OCI-LY7 (cell line): ENCODE results near the gene FGF8. TPM values are rescaled to one million over a fixed set of nuclear protein-coding genes. Genes with fewer than 3 reads are reported as not detected.

ENCODE experiments used
- BruUV-seq: library from RNA; stranded (reverse); fragments of 400-500 nt; replicated peaks from 2 replicates; lab custom pipeline; 2021; lab: Mats Ljungman, UMichigan
- CTCF ChIA-PET: fragments of 300-600 bp; sonication (Branson Sonifier 250); formaldehyde crosslinking; loops from one replicate; lab custom pipeline; 2022; ENCODE audit warnings: antibody characterized with exemption; ENCODE audit not compliant: unreplicated experiment; lab: Charles Lee
- POLR2A ChIA-PET: fragments of 300-600 bp; sonication (Branson Sonifier 250); formaldehyde crosslinking; loops from one replicate; lab custom pipeline; 2022; ENCODE audit warnings: antibody characterized with exemption; lab: Charles Lee
- DNase-seq: peaks from one replicate; pipeline ENCODE4 v3.0.0-alpha.2; 2015; ENCODE audit warnings: low spot score
- H2AFZ ChIP-seq: fragments of 200-600 bp; sonication (generic), shearing (Covaris generic); 2 replicates; pipeline ENCODE4 v1.6.1; 2014; ENCODE audit warnings: mild to moderate bottlenecking, antibody characterized with exemption, low read length, moderate library complexity
- H3K27ac ChIP-seq: fragments of 200-600 bp; sonication (generic); 2 replicates; pipeline ENCODE4 v1.5.1; 2014; ENCODE audit warnings: mixed run types, low read depth, mild to moderate bottlenecking, moderate library complexity, low read length, inconsistent platforms; ENCODE audit not compliant: poor library complexity, severe bottlenecking
- H3K36me3 ChIP-seq: fragments of 200-600 bp; sonication (generic); 2 replicates; pipeline ENCODE4 v1.6.1; 2014; ENCODE audit warnings: mild to moderate bottlenecking, antibody characterized with exemption, low read length, moderate library complexity, mixed read lengths; ENCODE audit not compliant: insufficient read depth
- H3K4me1 ChIP-seq: fragments of 200-600 bp; sonication (generic); 2 replicates; pipeline ENCODE4 v1.5.1; 2014; ENCODE audit warnings: mild to moderate bottlenecking, low read length; ENCODE audit not compliant: insufficient read depth, poor library complexity, severe bottlenecking
- H3K4me2 ChIP-seq: fragments of 200-600 bp; sonication (generic); 2 replicates; pipeline ENCODE4 v1.6.1; 2014; ENCODE audit warnings: mild to moderate bottlenecking, low read length
- H3K4me3 ChIP-seq: fragments of 200-600 bp; sonication (generic); 2 replicates; pipeline ENCODE4 v1.5.1; 2014; ENCODE audit warnings: mild to moderate bottlenecking, low read depth, low read length; ENCODE audit not compliant: poor library complexity, severe bottlenecking
- H3K79me2 ChIP-seq: fragments of 200-600 bp; sonication (generic); 2 replicates; pipeline ENCODE4 v1.6.1; 2016; ENCODE audit warnings: low read depth, mild to moderate bottlenecking, low read length, moderate library complexity, mixed read lengths; ENCODE audit not compliant: insufficient read depth
- H3K9me2 ChIP-seq: fragments of 200-600 bp; sonication (generic); 2 replicates; pipeline ENCODE4 v1.6.1; 2016; ENCODE audit warnings: mild to moderate bottlenecking, low read length, mixed read lengths; ENCODE audit not compliant: insufficient read depth
- H3K9me3 ChIP-seq: fragments of 200-600 bp; sonication (generic); 2 replicates; pipeline ENCODE4 v1.6.1; 2014; ENCODE audit warnings: mild to moderate bottlenecking, mixed run types, low read length, mixed read lengths
- H4K20me1 ChIP-seq: fragments of 200-600 bp; sonication (generic); 2 replicates; pipeline ENCODE4 v1.6.1; 2014; ENCODE audit warnings: mild to moderate bottlenecking, antibody characterized with exemption, low read length, moderate library complexity, mixed read lengths; ENCODE audit not compliant: insufficient read depth
- CTCF ChIP-seq: fragments of 200-600 bp; sonication (generic); conservative IDR thresholded peaks from 2 replicates; pipeline ENCODE4 v1.5.1; 2014; ENCODE audit warnings: mild to moderate bottlenecking, antibody characterized with exemption, low read length, moderate library complexity, mixed read lengths
- EZH2phosphoT487 ChIP-seq: fragments of 200-600 bp; sonication (generic); IDR thresholded peaks from 2 replicates; pipeline ENCODE4 v1.6.1; 2018; ENCODE audit warnings: low read depth, borderline replicate concordance, mild to moderate bottlenecking, mixed run types, antibody characterized with exemption, low read length, moderate library complexity, mixed read lengths
- intact Hi-C: fragments of 100-400 bp; cut with micrococcal nuclease; formaldehyde crosslinking; loops from one replicate; pipeline ENCODE4 v1.10.0; 2022; ENCODE audit not compliant: unreplicated experiment
- total RNA-seq, 2 experiments: library from RNA; depleted of rRNA in 1 of 2; stranded (reverse); fragments of >200 nt in 1 of 2; shearing (Covaris generic) in 1 of 2; gene quantifications; 2 replicates each; pipeline ENCODE4 v1.2.3, GENCODE V29; 2014 to 2022

Gene FGF8
- total RNA-seq, 2 experiments from 2014 or later: 0.44 to 0.86 TPM

DNA sequence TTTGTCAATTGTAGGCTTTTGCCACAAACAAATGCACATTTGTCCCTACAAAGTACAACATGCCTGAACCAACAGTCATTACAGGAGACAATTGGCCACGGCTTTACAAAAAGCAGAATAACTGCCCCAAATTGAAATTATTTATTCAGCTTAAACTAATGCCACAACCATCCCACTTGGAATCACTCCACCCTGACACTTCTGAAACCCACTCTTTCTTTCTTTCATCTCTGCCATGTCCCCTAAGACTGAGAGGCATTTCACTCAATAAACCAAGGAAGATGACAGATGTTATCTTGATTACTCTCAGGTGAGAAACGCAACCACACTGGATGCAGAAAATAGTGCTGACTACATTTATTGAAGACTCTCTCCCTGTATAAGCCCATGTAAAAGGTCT, 9.9 kb upstream of the FGF8 start:
- BruUV-seq: TSS peak; percentile 70
- Histone ChIP-seq H3K27ac (no peak overlapping the region), H3K79me2 (peaks cover 17% of the 10 kb centered on the region; the same call in 1 of the 2 replicates), H3K9me3 (no peaks in the 10 kb centered on the region), H3K9me2 (no peaks in the 10 kb centered on the region), H3K4me1 (peaks cover 22% of the 10 kb centered on the region), H3K4me2 (no peak overlapping the region), H4K20me1 (no peaks in the 10 kb centered on the region), H3K4me3 (no peak overlapping the region), H2AFZ (no peak overlapping the region), H3K36me3 (peaks cover 71% of the 10 kb centered on the region)
- no peak for DNase-seq
- ChIA-PET POLR2A (no interaction called here), CTCF (no interaction called here)
- intact Hi-C loops: loop anchor here (10.0 kb wide), 1 partner anchor 571 kb away; no protein-coding TSS in a partner anchor
- no peak for TF ChIP-seq EZH2phosphoT487
- TF ChIP-seq CTCF: no peak

GRCh38 chr10:101784558-101784957, 8.6 kb upstream of the FGF8 start:
- Histone ChIP-seq H3K4me1 (peaks cover 33% of the 10 kb centered on the region), H4K20me1 (no peaks in the 10 kb centered on the region), H2AFZ (no peak overlapping the region), H3K27ac (peak overlapping the region; percentile 4), H3K4me2 (no peak overlapping the region), H3K36me3 (peaks cover 68% of the 10 kb centered on the region), H3K9me2 (no peaks in the 10 kb centered on the region), H3K9me3 (no peaks in the 10 kb centered on the region), H3K79me2 (peaks cover 17% of the 10 kb centered on the region; the same call in 1 of the 2 replicates), H3K4me3 (no peak overlapping the region)
- CTCF ChIA-PET: no interaction called here
- POLR2A ChIA-PET: interaction anchor here (0.6 to 2.0 kb wide), 4 partner anchors 12 to 266 kb away, joined by 5 to 9 read pairs (median 7); partner anchors contain the start of genes DPCD and POLL
- no peak for DNase-seq
- TF ChIP-seq CTCF: no peak
- TF ChIP-seq EZH2phosphoT487: no peak
- intact Hi-C loops: loop anchor here (5.0 to 10.0 kb wide), 3 partner anchors 167 to 570 kb away; no protein-coding TSS in a partner anchor
- no TSS peak for BruUV-seq

DNA sequence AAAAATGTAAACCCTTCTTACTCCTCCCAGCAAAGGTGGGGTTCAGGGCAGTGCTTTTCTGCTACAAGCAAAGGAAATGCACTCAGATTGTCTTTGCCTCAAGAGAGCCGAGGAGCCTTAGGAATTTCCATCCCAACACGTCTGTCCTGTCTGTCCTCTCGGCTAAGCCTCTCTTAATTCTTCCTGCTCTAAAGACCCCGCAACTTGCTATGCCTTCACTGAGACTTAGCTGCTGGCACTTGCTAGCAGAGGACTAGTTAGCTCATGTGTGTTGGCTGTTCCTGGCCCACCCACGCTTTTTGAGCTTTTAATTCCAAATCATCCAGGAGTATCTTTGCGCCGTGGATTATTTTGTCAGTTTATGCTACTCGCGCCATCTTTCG, 7.8 kb upstream of the FGF8 start:
- peak overlapping the region; percentile 48; the same call in 1 of the 2 replicates for H2AFZ ChIP-seq
- H3K4me2 ChIP-seq: peak overlapping the region; percentile 96
- H3K27ac ChIP-seq: peak overlapping the region; percentile 13
- H3K79me2 ChIP-seq: peaks cover 17% of the 10 kb centered on the region; the same call in 1 of the 2 replicates
- BruUV-seq: TSS peak; percentile 86
- no peak for DNase-seq
- H3K36me3 ChIP-seq: peaks cover 59% of the 10 kb centered on the region
- intact Hi-C loops: loop anchor here (5.0 to 10.0 kb wide), 3 partner anchors 166 to 569 kb away; no protein-coding TSS in a partner anchor
- H3K4me3 ChIP-seq: peak overlapping the region; percentile 93
- peaks cover 41% of the 10 kb centered on the region for H3K4me1 ChIP-seq
- ChIA-PET POLR2A (interaction anchor here (0.6 to 2.0 kb wide), 5 partner anchors 13 to 208 kb away, joined by 3 to 9 read pairs (median 8); no protein-coding TSS in a partner anchor), CTCF (no interaction called here)
- no peak for TF ChIP-seq EZH2phosphoT487
- no peak for TF ChIP-seq CTCF
- no peaks in the 10 kb centered on the region for H3K9me3 ChIP-seq
- no peaks in the 10 kb centered on the region for H4K20me1 ChIP-seq
- no peaks in the 10 kb centered on the region for H3K9me2 ChIP-seq
